Stomach smooth muscle (tissue), 2 donors: ENCODE data around the gene AMPD2.

Experiments
- H3K27ac ChIP-seq: one replicate; pipeline ENCODE4 v1.7.0; 2013; ENCODE audit warnings: mild to moderate bottlenecking, low read length, inconsistent platforms
- H3K27me3 ChIP-seq, 2 donors: one replicate each; pipeline ENCODE4 v1.7.0; 2013; ENCODE audit warnings: low read length in 2 of 2; ENCODE audit not compliant: insufficient read depth in 2 of 2, control insufficient read depth in 1 of 2
- H3K36me3 ChIP-seq, 2 donors: one replicate each; pipeline ENCODE4 v1.7.0; 2013; ENCODE audit warnings: low read length in 2 of 2; ENCODE audit not compliant: control insufficient read depth in 2 of 2, insufficient read depth in 2 of 2
- H3K4me1 ChIP-seq: one replicate; pipeline ENCODE4 v1.7.0; 2013; ENCODE audit warnings: low read length; ENCODE audit not compliant: control insufficient read depth, insufficient read depth
- H3K4me3 ChIP-seq, 2 donors: one replicate each; pipeline ENCODE4 v1.7.0; 2013; ENCODE audit warnings: low read length in 2 of 2
- H3K9ac ChIP-seq, 2 donors: one replicate each; pipeline ENCODE4 v1.7.0; 2013; ENCODE audit warnings: low read length in 2 of 2, mild to moderate bottlenecking in 1 of 2
- H3K9me3 ChIP-seq, 2 donors: one replicate each; pipeline ENCODE4 v1.7.0; 2013; ENCODE audit warnings: low read length in 2 of 2; ENCODE audit not compliant: control insufficient read depth in 2 of 2
- donor health status: healthy.
- donor health status: Pancreatic carcinoma.

The AMPD2 gene

GRCh38 chr1:109639841-109640184, 20.2 kb downstream of the AMPD2 start:
- Histone ChIP-seq H3K36me3 (no peaks in the 10 kb centered on the region), H3K9me3 (no peaks in the 10 kb centered on the region), H3K9ac (no peak overlapping the region), H3K4me1 (peaks cover 23% of the 10 kb centered on the region), H3K27me3 (no peaks in the 10 kb centered on the region), H3K4me3 (no peak overlapping the region), H3K27ac (no peak overlapping the region)

- no peak overlapping the region for H3K4me3 ChIP-seq
- H3K36me3 ChIP-seq: no peaks in the 10 kb centered on the region
- H3K27ac ChIP-seq: no peak overlapping the region
- H3K4me1 ChIP-seq: peaks cover 23% of the 10 kb centered on the region
- no peak overlapping the region for H3K9ac ChIP-seq
- H3K9me3 ChIP-seq: no peaks in the 10 kb centered on the region
- H3K27me3 ChIP-seq: no peaks in the 10 kb centered on the region
These were observed 20.7 kb downstream of the AMPD2 start for GRCh38 chr1:109640285-109640865.

DNA sequence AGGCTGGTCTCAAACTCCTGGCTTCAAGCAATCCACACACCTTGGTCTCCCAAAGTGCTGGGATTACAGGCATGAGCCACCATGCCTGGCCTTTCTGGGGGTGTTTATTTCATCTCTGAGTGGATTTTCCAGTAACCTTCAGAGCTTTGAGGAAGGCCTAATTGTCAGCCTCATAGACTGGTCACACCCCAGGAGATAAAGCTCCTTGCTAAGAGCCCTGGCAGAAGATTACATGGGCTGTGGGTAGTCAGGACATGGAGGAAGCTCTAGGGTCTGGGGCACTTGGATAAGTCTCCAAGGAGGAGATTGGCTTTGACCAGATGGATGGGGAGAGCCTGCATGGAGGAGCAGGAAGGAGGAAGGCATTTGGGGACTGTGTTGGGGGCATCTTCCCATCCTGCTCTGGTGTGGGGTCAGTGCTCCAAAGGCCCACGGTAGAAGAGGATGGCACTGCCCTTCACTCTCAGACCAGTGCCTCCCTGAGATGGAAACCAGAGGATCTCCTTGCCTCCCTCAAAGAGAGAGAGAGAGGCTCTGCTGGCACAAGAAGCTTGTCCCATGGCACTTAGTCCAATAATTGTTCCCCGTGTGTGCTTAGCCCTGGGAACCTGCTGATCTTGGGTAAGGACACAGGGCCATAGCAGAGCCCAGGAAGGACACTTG, 21.6 kb downstream of the AMPD2 start:
- no peaks in the 10 kb centered on the region for H3K9me3 ChIP-seq
- no peaks in the 10 kb centered on the region for H3K36me3 ChIP-seq
- no peak overlapping the region for H3K27ac ChIP-seq
- no peak overlapping the region for H3K4me3 ChIP-seq
- no peaks in the 10 kb centered on the region for H3K27me3 ChIP-seq
- peaks cover 18% of the 10 kb centered on the region for H3K4me1 ChIP-seq
- no peak overlapping the region for H3K9ac ChIP-seq

DNA sequence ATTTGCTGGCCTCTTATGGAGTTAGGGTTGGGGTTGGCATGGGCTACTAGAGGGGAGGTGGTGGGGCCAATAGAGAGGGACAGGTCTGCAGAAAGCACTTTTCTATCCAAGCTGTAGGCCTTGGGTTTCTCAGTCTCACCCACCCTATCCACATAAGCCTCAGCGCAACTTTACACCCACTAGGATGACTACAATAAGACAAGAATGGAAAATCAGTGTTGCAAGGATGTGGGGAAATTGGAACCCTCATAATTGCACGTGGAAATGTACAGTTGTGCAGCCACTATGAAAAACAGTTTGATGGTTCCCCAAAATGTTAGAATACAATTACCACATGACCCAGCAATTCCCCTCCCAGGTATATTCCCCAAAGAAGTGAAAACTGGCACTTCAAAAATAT, 22.2 kb downstream of the AMPD2 start:
- H3K4me1 ChIP-seq: peaks cover 12% of the 10 kb centered on the region
- H3K27me3 ChIP-seq: no peaks in the 10 kb centered on the region
- H3K9me3 ChIP-seq: no peaks in the 10 kb centered on the region
- no peaks in the 10 kb centered on the region for H3K36me3 ChIP-seq
- H3K27ac ChIP-seq: no peak overlapping the region
- H3K9ac ChIP-seq: no peak overlapping the region
- no peak overlapping the region for H3K4me3 ChIP-seq

DNA sequence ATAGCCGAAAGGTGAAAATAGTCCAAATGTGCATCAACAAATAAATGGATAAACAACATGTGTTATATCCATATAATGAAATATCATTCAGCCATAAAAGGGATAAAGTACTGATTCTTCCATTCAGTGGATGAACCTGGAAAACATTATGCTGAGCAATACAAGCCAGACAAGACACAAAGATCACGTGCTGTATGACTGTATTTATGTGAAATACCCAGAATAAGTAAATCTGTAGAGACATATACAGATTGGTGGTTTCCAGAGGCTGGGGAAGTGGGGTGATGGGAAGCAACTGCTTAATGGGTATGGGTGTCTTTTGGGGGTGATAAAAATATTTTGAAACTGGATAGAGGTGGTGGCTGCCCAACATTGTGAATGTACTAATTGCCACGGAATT, 23.0 kb downstream of the AMPD2 start:
- no peaks in the 10 kb centered on the region for H3K9me3 ChIP-seq
- H3K4me1 ChIP-seq: peaks cover 12% of the 10 kb centered on the region
- H3K36me3 ChIP-seq: no peaks in the 10 kb centered on the region
- no peak overlapping the region for H3K4me3 ChIP-seq
- no peaks in the 10 kb centered on the region for H3K27me3 ChIP-seq
- H3K27ac ChIP-seq: no peak overlapping the region
- H3K9ac ChIP-seq: no peak overlapping the region

DNA sequence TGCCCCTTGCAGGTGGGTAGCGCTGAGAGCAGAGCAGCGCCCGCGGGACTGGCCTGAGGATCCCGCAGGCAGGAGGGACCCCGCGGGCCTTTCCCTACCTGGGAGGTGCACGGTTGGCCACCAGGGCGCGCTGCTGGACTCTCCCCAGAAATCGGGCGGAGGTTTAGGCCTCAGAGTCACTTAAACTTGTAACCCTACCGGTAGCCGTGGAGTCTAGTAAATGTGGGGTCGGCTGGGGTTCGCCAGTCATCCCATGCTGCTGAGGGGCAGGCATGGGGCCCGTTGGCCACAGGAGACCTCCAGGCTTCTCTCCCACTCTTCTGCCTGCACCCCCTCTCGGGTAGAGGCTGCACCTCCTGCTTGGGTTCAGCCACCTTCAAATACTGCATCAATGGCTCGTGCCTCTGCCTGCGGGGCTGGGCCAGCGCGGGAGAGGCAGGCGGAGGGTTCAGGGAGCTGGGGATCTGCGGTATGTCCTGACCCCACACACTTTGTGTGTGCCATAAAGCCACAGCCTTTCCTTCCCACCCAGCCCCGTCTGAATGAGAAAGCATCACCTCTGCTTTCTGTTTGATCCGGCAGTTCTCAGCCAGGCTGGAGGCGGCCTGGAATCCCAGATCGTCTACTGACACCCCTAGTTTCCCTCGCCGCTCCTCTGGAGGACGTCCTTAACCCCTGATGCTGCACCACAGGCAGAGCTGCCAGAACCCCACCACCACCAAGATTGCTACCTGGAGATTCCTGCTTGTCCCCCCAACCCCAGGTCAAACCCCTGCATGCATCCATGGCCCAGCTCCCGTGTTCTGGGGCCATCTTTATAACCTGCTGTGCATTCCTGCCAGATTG, 24.0 kb downstream of the AMPD2 start:
- H3K9me3 ChIP-seq: no peaks in the 10 kb centered on the region
- H3K27me3 ChIP-seq: no peaks in the 10 kb centered on the region
- peak overlapping the region; percentile 36 to 57 for H3K4me3 ChIP-seq
- no peak overlapping the region for H3K27ac ChIP-seq
- H3K4me1 ChIP-seq: peaks cover 12% of the 10 kb centered on the region
- H3K36me3 ChIP-seq: no peaks in the 10 kb centered on the region
- H3K9ac ChIP-seq: peak overlapping the region; percentile 34 to 36

DNA sequence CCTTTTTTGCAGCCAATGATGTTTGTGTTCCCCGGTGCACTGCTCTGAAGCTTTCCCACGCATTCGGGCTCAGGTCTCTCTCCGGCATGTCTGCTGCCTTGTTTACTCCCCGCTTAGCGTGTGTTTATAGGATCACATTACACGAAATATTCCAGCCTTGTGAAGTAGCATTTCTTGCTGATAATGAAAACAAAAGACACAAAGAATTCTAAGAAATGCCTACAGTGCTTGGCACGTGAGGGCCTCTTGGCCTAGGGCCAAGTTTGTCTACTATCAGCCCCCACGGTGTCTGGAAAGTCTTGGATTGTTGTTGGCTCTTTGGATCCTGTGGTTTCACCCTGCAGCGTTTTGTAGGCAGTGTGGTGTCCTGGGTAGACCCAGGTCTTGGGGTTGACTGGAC, 25.0 kb downstream of the AMPD2 start:
- Histone ChIP-seq H3K27ac (no peak overlapping the region), H3K36me3 (no peaks in the 10 kb centered on the region), H3K27me3 (no peaks in the 10 kb centered on the region), H3K4me1 (peaks cover 12% of the 10 kb centered on the region), H3K4me3 (no peak overlapping the region), H3K9me3 (no peaks in the 10 kb centered on the region), H3K9ac (no peak overlapping the region)

- no peak overlapping the region for H3K27ac ChIP-seq
- H3K9ac ChIP-seq: no peak overlapping the region
- H3K36me3 ChIP-seq: no peaks in the 10 kb centered on the region
- peak overlapping the region in 1 of 2 donors; percentile 40 for H3K4me3 ChIP-seq
- no peaks in the 10 kb centered on the region for H3K27me3 ChIP-seq
- H3K4me1 ChIP-seq: peaks cover 5% of the 10 kb centered on the region
- H3K9me3 ChIP-seq: no peaks in the 10 kb centered on the region
These were observed 29.9 kb downstream of the AMPD2 start for GRCh38 chr1:109649491-109649914.

DNA sequence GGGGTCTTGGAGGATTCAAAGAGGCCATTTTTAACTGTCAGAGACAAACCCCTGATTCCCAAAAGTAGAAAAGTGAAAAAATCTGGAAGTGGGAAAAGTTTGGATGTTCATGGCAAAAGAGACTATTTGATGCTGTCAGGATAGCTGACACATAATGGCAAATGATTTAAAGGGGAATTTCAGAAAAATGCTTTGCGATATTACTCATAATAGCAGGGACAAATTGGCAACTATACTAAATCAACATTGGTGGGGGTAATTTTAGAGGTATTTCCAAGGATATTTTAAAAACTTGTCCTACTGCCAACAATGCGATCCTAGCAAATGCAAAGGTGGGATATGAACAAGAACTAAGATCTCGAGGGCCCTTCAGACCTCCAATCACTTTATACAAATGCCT, 31.0 kb downstream of the AMPD2 start:
- H3K4me3 ChIP-seq: no peak overlapping the region
- peaks cover 11% of the 10 kb centered on the region for H3K4me1 ChIP-seq
- no peaks in the 10 kb centered on the region for H3K36me3 ChIP-seq
- no peak overlapping the region for H3K27ac ChIP-seq
- H3K9ac ChIP-seq: no peak overlapping the region
- no peaks in the 10 kb centered on the region for H3K27me3 ChIP-seq
- H3K9me3 ChIP-seq: no peaks in the 10 kb centered on the region

GRCh38 chr1:109652402-109652801, 32.8 kb downstream of the AMPD2 start:
- H3K27me3 ChIP-seq: no peaks in the 10 kb centered on the region
- peaks cover 22% of the 10 kb centered on the region for H3K4me1 ChIP-seq
- H3K9ac ChIP-seq: no peak overlapping the region
- no peak overlapping the region for H3K4me3 ChIP-seq
- no peak overlapping the region for H3K27ac ChIP-seq
- no peaks in the 10 kb centered on the region for H3K36me3 ChIP-seq
- H3K9me3 ChIP-seq: no peaks in the 10 kb centered on the region

- Histone ChIP-seq H3K4me3 (no peak overlapping the region), H3K27ac (no peak overlapping the region), H3K27me3 (no peaks in the 10 kb centered on the region), H3K4me1 (peaks cover 22% of the 10 kb centered on the region), H3K36me3 (peaks cover 2 to 3% of the 10 kb centered on the region in 2 donors), H3K9ac (no peak overlapping the region), H3K9me3 (no peaks in the 10 kb centered on the region)
These were observed 33.7 kb downstream of the AMPD2 start for GRCh38 chr1:109653306-109653705.
